Colonic mucosa (tissue), 4 donors: Measurements from ENCODE around the gene RGS5. TPM values are rescaled to one million over a fixed set of nuclear protein-coding genes. Genes with fewer than 3 reads are reported as not detected.
"Not testable (repeated sequence)": the region's sequence is repeated elsewhere in the genome, so short reads cannot be mapped to it uniquely, and the experiment has no call there.

ENCODE experiments used
- DNase-seq: peaks from one replicate; pipeline ENCODE4 v3.0.0-alpha.2; 2020
- H3K27ac ChIP-seq: fragments of 200-600 bp; one replicate; pipeline ENCODE4 v1.8.0; 2021
- H3K27me3 ChIP-seq: fragments of 200-600 bp; one replicate; pipeline ENCODE4 v1.8.0; 2021
- H3K36me3 ChIP-seq: fragments of 200-600 bp; one replicate; pipeline ENCODE4 v1.8.0; 2021
- H3K4me1 ChIP-seq: fragments of 200-600 bp; one replicate; pipeline ENCODE4 v1.8.0; 2021; ENCODE audit warnings: mild to moderate bottlenecking
- H3K4me3 ChIP-seq: fragments of 200-600 bp; one replicate; pipeline ENCODE4 v1.8.0; 2021
- H3K9ac ChIP-seq, 2 donors: one replicate each; pipeline ENCODE4 v1.7.0; 2013; ENCODE audit warnings: control low read depth in 2 of 2, low read depth in 2 of 2, low read length in 2 of 2
- H3K9me3 ChIP-seq: fragments of 200-600 bp; one replicate; pipeline ENCODE4 v1.8.0; 2021
- CTCF ChIP-seq: fragments of 200-600 bp; IDR thresholded peaks from one replicate; pipeline ENCODE4 v1.8.0; 2022; ENCODE audit warnings: antibody characterized with exemption, mild to moderate bottlenecking
- intact Hi-C: fragments of 100-400 bp; cut with DNase I; formaldehyde crosslinking; loops from one replicate; pipeline ENCODE4 v1.14.1; 2022
- total RNA-seq, 2 donors: library from RNA; stranded (reverse); fragmentation: NEBNext Ultra II Directional in 1 of 2; extraction: Animal tissue kit (Norgen Biotek cat#: 25700) in 1 of 2; gene quantifications; one replicate each; pipeline ENCODE4 v1.2.1, GENCODE V29; 2021
- donor health status: healthy.
- donor health status: DM: no; HTN: no; CAD: no.
- donor health status: DM: no; HTN: no; CAD: no.

Gene RGS5
- total RNA-seq: 10 to 100 TPM; 10.8 to 41.7 TPM

DNA sequence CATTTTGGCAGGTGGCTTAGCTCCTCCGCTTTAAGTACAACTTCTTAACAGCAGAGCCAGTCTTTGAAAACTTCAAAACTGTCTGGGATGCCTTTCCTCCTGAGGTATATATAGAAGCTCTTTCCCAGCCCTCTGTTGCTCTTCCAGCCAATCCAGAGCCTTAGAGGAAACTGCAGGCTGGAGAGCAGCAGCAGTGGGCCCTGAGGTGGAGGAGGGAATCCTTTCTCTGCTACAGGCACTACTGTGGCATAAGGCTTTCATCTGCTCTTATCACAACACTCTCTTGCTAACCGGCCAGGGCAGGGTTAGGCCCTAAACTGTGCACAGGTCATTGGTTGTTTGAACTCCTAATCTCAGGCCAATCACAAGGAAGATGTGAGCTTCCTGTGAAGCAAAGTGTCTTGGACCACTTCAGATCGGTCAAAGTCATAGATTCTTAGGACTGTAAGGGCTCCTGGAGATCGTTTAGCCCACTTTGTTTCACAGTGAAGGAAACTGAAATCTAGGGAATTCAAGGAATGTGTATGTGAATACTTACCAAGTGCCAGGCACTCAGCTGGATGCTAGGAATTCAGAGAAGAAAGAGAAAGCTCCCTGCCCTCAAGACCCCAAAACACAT lies at the start of gene RGS5:
Gene RGS5, minus strand, starts transcription at position 84 of the 619 bp plus-strand sequence. Its CDS starts 81 bp downstream, at position 3.
- no peaks in the 10 kb centered on the region for H3K36me3 ChIP-seq
- H3K27ac ChIP-seq: no peak within 1 kb of the TSS
- no peaks in the 10 kb centered on the region for H3K9me3 ChIP-seq
- TF ChIP-seq CTCF: no peak
- no peak for DNase-seq
- H3K9ac ChIP-seq: no peak within 1 kb of the TSS
- intact Hi-C loops: no loop called here
- H3K4me3 ChIP-seq: no peak within 1 kb of the TSS
- no peaks in the 10 kb centered on the region for H3K27me3 ChIP-seq
- H3K4me1 ChIP-seq: no peaks in the 10 kb centered on the region

DNA sequence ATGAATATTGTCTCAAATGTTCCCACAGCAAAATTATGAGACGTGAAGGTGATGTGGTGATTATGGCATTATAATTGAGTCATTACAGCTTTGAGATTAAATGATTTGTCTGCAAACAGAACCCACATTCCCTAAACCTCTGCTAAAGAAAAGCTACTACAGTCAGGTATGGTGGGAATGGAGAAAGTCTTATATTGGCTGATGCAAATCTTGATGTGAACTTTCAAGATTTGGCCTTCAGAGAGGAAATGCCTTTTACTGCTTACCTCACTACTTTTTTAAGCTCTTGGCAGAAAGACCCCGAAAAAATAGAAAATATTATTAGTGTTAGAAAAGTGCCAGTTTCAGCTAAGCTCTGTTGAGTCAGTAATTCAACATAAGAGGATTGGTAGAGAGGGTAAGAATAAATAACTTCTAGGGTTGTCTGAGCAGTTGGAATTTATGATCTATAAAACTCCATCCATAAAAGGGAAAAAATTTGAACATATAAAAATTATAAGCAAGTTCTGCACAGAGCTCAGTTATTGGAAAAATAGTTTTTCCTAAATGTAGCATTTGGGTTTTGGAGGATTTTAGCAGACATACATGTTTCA lies 47.8 kb upstream of the RGS5 start:
- Histone ChIP-seq H3K4me1 (no peaks in the 10 kb centered on the region), H3K27me3 (no peaks in the 10 kb centered on the region), H3K27ac (no peak overlapping the region), H3K36me3 (no peaks in the 10 kb centered on the region), H3K4me3 (no peak overlapping the region), H3K9me3 (no peaks in the 10 kb centered on the region), H3K9ac (no peak overlapping the region)
- no peak for TF ChIP-seq CTCF
- intact Hi-C loops: no loop called here
- DNase-seq: no peak

DNA sequence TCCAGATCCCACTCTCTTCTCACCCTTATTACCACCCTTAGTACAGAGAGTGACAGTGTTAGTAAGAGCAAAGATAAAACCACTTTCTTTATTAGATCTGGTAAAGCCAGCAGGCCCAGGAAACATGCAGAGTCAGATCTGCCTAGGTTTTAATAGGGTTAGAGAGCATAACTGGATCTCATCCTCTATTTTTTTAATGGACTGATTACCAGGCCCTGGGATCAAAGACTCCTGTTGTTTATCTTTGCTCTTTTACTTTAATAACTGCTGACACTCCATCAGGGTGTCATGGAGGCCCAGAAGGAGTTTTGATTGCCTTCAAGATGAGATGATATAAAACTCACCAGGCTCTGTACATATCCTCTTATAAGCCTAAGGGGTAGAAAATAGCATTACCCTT lies 45.3 kb upstream of the RGS5 start:
- Histone ChIP-seq H3K4me1 (no peaks in the 10 kb centered on the region), H3K4me3 (no peak overlapping the region), H3K27me3 (no peaks in the 10 kb centered on the region), H3K27ac (no peak overlapping the region), H3K9ac (no peak overlapping the region), H3K36me3 (no peaks in the 10 kb centered on the region), H3K9me3 (no peaks in the 10 kb centered on the region)
- DNase-seq: no peak
- TF ChIP-seq CTCF: no peak
- intact Hi-C loops: no loop called here

DNA sequence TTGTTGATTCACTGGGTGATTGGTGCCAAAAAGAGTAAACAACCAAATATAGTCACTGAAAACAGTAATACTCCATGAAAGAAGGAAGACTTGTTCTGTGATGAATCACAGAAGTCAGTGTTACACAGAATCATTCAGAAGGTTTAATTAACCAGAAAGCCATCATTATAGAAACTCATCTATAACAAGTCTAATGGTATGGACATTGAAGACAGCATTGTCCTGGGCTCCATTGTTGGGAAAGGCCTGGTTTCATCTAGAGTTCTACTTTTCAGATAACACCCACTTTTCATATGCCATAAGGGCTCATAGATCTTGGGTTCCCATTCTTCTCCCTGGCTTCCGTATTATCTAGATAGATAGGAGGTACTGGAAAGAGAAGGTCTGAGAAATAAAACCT lies 41.9 kb upstream of the RGS5 start:
- H3K9me3 ChIP-seq, H3K4me1 ChIP-seq, H3K27me3 ChIP-seq, H3K36me3 ChIP-seq, intact Hi-C loops, DNase-seq, H3K9ac ChIP-seq, H3K4me3 ChIP-seq, H3K27ac ChIP-seq: not testable (repeated sequence)

GRCh38 chr1:163241746-163242145 lies 39.0 kb upstream of the RGS5 start:
- no peak for DNase-seq
- Histone ChIP-seq H3K36me3 (no peaks in the 10 kb centered on the region), H3K4me3 (no peak overlapping the region), H3K9ac (no peak overlapping the region), H3K4me1 (no peaks in the 10 kb centered on the region), H3K27me3 (no peaks in the 10 kb centered on the region), H3K9me3 (no peaks in the 10 kb centered on the region), H3K27ac (no peak overlapping the region)
- TF ChIP-seq CTCF: no peak
- intact Hi-C loops: no loop called here

- H3K9me3 ChIP-seq: no peaks in the 10 kb centered on the region
- H3K4me3 ChIP-seq: no peak overlapping the region
- no peak for DNase-seq
- no peak overlapping the region for H3K27ac ChIP-seq
- intact Hi-C loops: no loop called here
- H3K36me3 ChIP-seq: no peaks in the 10 kb centered on the region
- H3K27me3 ChIP-seq: no peaks in the 10 kb centered on the region
- no peak for TF ChIP-seq CTCF
- H3K9ac ChIP-seq: no peak overlapping the region
- H3K4me1 ChIP-seq: no peaks in the 10 kb centered on the region
Observed at GRCh38 chr1:163240705-163241104, 38.0 kb upstream of the RGS5 start.

- DNase-seq, H3K9ac ChIP-seq, H3K4me1 ChIP-seq, H3K9me3 ChIP-seq, H3K27ac ChIP-seq, H3K4me3 ChIP-seq, H3K36me3 ChIP-seq, intact Hi-C loops, H3K27me3 ChIP-seq: not testable (repeated sequence)
Observed at GRCh38 chr1:163233643-163234042, 30.9 kb upstream of the RGS5 start.
